DND-41 (cell line): ENCODE data around the gene CCDC181.

Experiments
- ATAC-seq: fragments of 200-7000 bp; cut with Tn5 transposase; 3 replicates; pipeline ENCODE4 v1.9.1; 2021; ENCODE audit warnings: low read depth; ENCODE audit not compliant: insufficient read depth
- DNase-seq: peaks from one replicate; pipeline ENCODE4 v3.0.0-alpha.2; 2020
- H2AFZ ChIP-seq: 2 replicates; pipeline ENCODE4 v1.6.0; 2012; ENCODE audit warnings: low read depth, low read length
- H3K27ac ChIP-seq: 2 replicates; pipeline ENCODE4 v1.5.1; 2012; ENCODE audit warnings: low read length, inconsistent platforms
- H3K27me3 ChIP-seq: fragments of 200-600 bp; sonication (generic); 2 replicates; pipeline ENCODE4 v1.6.0; 2012; ENCODE audit warnings: low read length, mild to moderate bottlenecking, inconsistent platforms; ENCODE audit not compliant: insufficient read depth, poor library complexity
- H3K36me3 ChIP-seq: 2 replicates; pipeline ENCODE4 v1.5.1; 2012; ENCODE audit warnings: low read length, inconsistent platforms; ENCODE audit not compliant: insufficient read depth
- H3K4me1 ChIP-seq: 2 replicates; pipeline ENCODE4 v1.5.1; 2012; ENCODE audit warnings: mild to moderate bottlenecking, low read length; ENCODE audit not compliant: insufficient read depth
- H3K4me2 ChIP-seq: 2 replicates; pipeline ENCODE4 v1.6.0; 2012; ENCODE audit warnings: mild to moderate bottlenecking, moderate library complexity, low read length, inconsistent platforms; ENCODE audit not compliant: insufficient read depth
- H3K4me3 ChIP-seq, 2 experiments: fragments of 200-600 bp in 1 of 2; shearing (Covaris generic) in 1 of 2; 2 replicates each; pipeline ENCODE4 v1.5.1; 2012 to 2016; ENCODE audit warnings: inconsistent platforms in 2 of 2, low read length in 2 of 2, mild to moderate bottlenecking in 2 of 2, low read depth in 1 of 2, moderate library complexity in 1 of 2
- H3K79me2 ChIP-seq: 2 replicates; pipeline ENCODE4 v1.6.0; 2012; ENCODE audit warnings: low read length, inconsistent platforms; ENCODE audit not compliant: insufficient read depth
- H3K9ac ChIP-seq: 2 replicates; pipeline ENCODE4 v1.6.0; 2012; ENCODE audit warnings: low read depth, mild to moderate bottlenecking, inconsistent platforms, low read length, moderate library complexity
- H3K9me3 ChIP-seq: 2 replicates; pipeline ENCODE4 v1.5.1; 2012; ENCODE audit warnings: low read length, moderate library complexity, mild to moderate bottlenecking, inconsistent platforms; ENCODE audit not compliant: insufficient read depth, severe bottlenecking
- H4K20me1 ChIP-seq: 2 replicates; pipeline ENCODE4 v1.6.0; 2012; ENCODE audit warnings: low read length; ENCODE audit not compliant: insufficient read depth
- EZH2 ChIP-seq: IDR thresholded peaks from 3 replicates; pipeline ENCODE4 v1.6.1; 2012; ENCODE audit warnings: borderline replicate concordance, low read depth, mild to moderate bottlenecking, moderate library complexity, low read length, inconsistent platforms; ENCODE audit not compliant: severe bottlenecking
- TF ChIP-seq, protein P1 (sequence below): IDR thresholded peaks from 2 replicates; pipeline ENCODE4 v1.5.1; 2012; ENCODE audit warnings: borderline replicate concordance, low read length, moderate library complexity, mild to moderate bottlenecking; ENCODE audit not compliant: poor library complexity, severe bottlenecking; ENCODE audit errors: extremely low read depth

The CCDC181 gene

DNA sequence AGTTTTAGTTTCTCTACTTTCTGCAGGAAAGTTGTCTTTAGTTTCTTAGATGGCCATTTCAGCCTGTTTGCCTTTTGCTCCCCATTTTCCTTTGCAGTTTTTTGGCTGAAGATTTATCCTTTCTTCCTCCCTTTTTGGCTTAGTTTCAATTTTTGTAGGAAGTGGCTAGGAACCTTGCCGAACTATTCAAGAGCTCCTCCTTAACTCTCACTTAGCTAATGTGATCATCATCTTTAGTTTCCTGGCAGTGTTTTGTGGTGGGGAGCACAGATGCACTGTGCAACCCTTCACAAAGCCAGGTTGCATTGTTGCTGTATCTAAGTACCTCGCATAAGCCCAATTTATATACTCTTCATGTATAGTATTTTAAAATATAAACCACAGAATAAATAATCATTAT, 28.8 kb upstream of the CCDC181 start:
- H2AFZ ChIP-seq = no peak overlapping the region
- no peak for DNase-seq

DNA sequence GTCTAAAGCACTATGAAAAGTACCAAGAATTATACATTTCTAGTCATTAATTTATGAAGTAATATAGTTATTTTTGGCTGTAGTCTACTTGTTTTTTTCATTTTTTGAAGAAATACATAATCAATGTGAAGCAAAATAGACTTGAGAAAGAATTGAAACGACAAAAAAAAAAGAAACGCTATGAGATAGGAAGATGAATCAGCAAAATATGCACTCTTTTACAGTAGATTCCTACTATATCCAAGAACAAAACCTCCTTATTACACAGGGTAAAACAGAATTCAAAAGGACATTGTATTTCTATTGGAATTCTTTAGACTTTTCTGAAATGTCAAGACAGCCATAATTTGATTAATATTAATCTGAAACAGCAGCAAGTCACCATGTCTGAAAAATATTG, 25.6 kb upstream of the CCDC181 start:
- no peaks in the 10 kb centered on the region for H3K79me2 ChIP-seq
- H3K27ac ChIP-seq = no peak overlapping the region
- no peaks in the 10 kb centered on the region for H4K20me1 ChIP-seq
- no peak overlapping the region for H2AFZ ChIP-seq
- TF ChIP-seq, protein P1, sequence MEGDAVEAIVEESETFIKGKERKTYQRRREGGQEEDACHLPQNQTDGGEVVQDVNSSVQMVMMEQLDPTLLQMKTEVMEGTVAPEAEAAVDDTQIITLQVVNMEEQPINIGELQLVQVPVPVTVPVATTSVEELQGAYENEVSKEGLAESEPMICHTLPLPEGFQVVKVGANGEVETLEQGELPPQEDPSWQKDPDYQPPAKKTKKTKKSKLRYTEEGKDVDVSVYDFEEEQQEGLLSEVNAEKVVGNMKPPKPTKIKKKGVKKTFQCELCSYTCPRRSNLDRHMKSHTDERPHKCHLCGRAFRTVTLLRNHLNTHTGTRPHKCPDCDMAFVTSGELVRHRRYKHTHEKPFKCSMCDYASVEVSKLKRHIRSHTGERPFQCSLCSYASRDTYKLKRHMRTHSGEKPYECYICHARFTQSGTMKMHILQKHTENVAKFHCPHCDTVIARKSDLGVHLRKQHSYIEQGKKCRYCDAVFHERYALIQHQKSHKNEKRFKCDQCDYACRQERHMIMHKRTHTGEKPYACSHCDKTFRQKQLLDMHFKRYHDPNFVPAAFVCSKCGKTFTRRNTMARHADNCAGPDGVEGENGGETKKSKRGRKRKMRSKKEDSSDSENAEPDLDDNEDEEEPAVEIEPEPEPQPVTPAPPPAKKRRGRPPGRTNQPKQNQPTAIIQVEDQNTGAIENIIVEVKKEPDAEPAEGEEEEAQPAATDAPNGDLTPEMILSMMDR = no peak
- TF ChIP-seq EZH2 = no peak
- no peaks in the 10 kb centered on the region for H3K36me3 ChIP-seq
- no peak overlapping the region for H3K9ac ChIP-seq
- H3K4me1 ChIP-seq = peaks cover 3% of the 10 kb centered on the region; the same call in 1 of the 2 replicates
- no peak for ATAC-seq
- DNase-seq = no peak
- H3K4me3 ChIP-seq = no peak overlapping the region
- H3K9me3 ChIP-seq = peaks cover 15% of the 10 kb centered on the region
- H3K27me3 ChIP-seq = no peaks in the 10 kb centered on the region
- H3K4me2 ChIP-seq = no peak overlapping the region

More for the DNA sequence above, 28.8 kb upstream of the CCDC181 start:
- peak; percentile 52; the same call in 1 of the 3 replicates for ATAC-seq
- TF ChIP-seq EZH2 = no peak
- TF ChIP-seq, protein P1 = no peak
- no peaks in the 10 kb centered on the region for H4K20me1 ChIP-seq
- H3K4me2 ChIP-seq = no peak overlapping the region
- no peak overlapping the region for H3K9ac ChIP-seq
- H3K27ac ChIP-seq = no peak overlapping the region
- peaks cover 21% of the 10 kb centered on the region for H3K9me3 ChIP-seq
- no peaks in the 10 kb centered on the region for H3K36me3 ChIP-seq
- H3K79me2 ChIP-seq = no peaks in the 10 kb centered on the region
- H3K4me1 ChIP-seq = peaks cover 3% of the 10 kb centered on the region; the same call in 1 of the 2 replicates
- no peak overlapping the region for H3K4me3 ChIP-seq
- no peaks in the 10 kb centered on the region for H3K27me3 ChIP-seq

DNA sequence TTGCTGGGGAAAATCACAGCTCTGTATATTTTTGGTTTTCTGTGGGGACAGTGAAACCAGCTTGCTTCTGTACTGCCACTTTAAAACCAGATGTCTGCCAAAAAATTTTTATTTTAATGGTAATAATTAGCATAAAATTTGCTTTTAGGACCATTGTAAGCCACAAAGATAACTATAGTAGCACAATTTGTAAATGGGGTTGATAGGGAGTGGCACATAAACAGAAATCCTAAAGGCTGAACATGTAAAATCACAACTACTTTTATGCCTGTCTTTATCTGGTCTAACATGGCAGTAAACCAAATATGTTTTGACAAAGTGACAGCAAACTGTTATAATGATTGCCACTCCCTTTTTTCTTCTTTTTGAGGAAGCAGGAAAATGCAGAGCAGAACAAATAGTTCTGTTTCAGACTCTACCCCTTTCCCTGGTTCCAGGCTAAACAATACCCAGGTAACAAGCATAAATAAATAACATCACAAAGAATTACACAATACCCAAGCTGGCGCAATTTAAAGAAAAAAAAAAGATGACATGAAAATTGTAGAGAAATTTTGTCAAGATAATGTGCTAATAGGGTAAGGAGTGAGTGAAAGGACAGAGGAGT, 24.0 kb upstream of the CCDC181 start:
- H3K4me1 ChIP-seq = peaks cover under 1% of the 10 kb centered on the region; the same call in 1 of the 2 replicates
- no peaks in the 10 kb centered on the region for H3K9me3 ChIP-seq
- H3K27me3 ChIP-seq = no peaks in the 10 kb centered on the region
- TF ChIP-seq, protein P1 = no peak
- TF ChIP-seq EZH2 = no peak
- H3K27ac ChIP-seq = no peak overlapping the region
- no peaks in the 10 kb centered on the region for H3K36me3 ChIP-seq
- ATAC-seq (no peak), DNase-seq (no peak)
- H3K4me3 ChIP-seq = no peak overlapping the region
- no peak overlapping the region for H3K4me2 ChIP-seq
- H2AFZ ChIP-seq = no peak overlapping the region
- no peaks in the 10 kb centered on the region for H4K20me1 ChIP-seq
- no peaks in the 10 kb centered on the region for H3K79me2 ChIP-seq
- no peak overlapping the region for H3K9ac ChIP-seq

DNA sequence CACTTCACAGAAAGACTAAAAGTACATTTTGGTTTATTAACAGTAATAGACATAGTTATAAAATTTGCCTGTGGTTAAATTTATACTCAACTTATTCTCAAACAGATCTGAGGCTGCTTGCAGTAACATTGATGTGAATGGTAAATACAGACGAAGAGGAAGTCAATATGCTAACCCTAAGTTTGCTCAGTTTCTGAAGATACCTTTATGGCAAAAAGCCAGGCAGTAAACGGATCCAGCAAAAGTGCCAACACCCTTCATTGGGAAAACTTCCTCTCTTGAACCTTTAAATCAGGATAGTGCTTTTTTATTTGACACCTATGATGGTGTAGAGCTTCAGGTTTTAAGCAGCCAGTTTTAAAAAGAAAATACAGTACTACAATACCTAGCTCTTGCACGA, 16.6 kb upstream of the CCDC181 start:
- no peaks in the 10 kb centered on the region for H3K4me1 ChIP-seq
- H3K79me2 ChIP-seq = no peaks in the 10 kb centered on the region
- TF ChIP-seq EZH2 = no peak
- TF ChIP-seq, protein P1 = no peak
- H3K27me3 ChIP-seq = no peaks in the 10 kb centered on the region
- DNase-seq = no peak
- H3K27ac ChIP-seq = no peak overlapping the region
- no peak overlapping the region for H3K9ac ChIP-seq
- H2AFZ ChIP-seq = no peak overlapping the region
- H3K4me2 ChIP-seq = no peak overlapping the region
- H4K20me1 ChIP-seq = no peaks in the 10 kb centered on the region
- peaks cover 7% of the 10 kb centered on the region for H3K9me3 ChIP-seq
- no peak for ATAC-seq
- H3K36me3 ChIP-seq = no peaks in the 10 kb centered on the region
- H3K4me3 ChIP-seq = no peak overlapping the region
